ENCODE measurements around the gene B3GNT7.

DNA sequence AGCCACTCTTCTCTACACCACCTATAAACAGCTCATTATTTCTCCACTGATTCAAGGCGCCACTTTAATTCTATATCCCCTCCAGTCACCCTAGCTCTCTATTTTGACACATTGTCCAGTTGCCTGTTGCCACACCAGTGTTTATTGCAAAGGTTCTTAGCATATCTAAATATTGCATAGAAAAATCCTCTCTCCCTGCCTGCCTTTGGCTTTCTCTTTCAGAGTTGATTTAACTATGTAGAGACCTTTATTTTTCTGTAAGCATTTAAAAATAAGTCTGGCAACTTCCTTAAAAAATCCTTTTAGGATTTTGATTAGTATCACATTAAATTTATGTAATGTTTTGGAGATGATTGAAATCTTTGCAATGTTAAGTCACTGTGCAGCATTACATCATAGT lies 47.9 kb upstream of the B3GNT7 start:
- TF ChIP-seq, protein P1, sequence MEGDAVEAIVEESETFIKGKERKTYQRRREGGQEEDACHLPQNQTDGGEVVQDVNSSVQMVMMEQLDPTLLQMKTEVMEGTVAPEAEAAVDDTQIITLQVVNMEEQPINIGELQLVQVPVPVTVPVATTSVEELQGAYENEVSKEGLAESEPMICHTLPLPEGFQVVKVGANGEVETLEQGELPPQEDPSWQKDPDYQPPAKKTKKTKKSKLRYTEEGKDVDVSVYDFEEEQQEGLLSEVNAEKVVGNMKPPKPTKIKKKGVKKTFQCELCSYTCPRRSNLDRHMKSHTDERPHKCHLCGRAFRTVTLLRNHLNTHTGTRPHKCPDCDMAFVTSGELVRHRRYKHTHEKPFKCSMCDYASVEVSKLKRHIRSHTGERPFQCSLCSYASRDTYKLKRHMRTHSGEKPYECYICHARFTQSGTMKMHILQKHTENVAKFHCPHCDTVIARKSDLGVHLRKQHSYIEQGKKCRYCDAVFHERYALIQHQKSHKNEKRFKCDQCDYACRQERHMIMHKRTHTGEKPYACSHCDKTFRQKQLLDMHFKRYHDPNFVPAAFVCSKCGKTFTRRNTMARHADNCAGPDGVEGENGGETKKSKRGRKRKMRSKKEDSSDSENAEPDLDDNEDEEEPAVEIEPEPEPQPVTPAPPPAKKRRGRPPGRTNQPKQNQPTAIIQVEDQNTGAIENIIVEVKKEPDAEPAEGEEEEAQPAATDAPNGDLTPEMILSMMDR (IDR thresholded peaks at IDR 0.05), result no peak
- TF ChIP-seq POLR2A (IDR thresholded peaks at IDR 0.05) (no peak), EP300 (IDR thresholded peaks at IDR 0.05) (no peak)
